ENCODE data around the gene KL.

The KL gene

GRCh38 chr13:33006134-33006533 lies 10.1 kb upstream of the KL start:
- no peak for DNase-seq

GRCh38 chr13:33006638-33007037 lies 9.6 kb upstream of the KL start:
- DNase-seq, result no peak

GRCh38 chr13:33007237-33007636 lies 9.0 kb upstream of the KL start:
- no peak for DNase-seq

- DNase-seq, result no peak
These were observed 8.3 kb upstream of the KL start for GRCh38 chr13:33007950-33008349.

GRCh38 chr13:33008946-33009722 lies 7.1 kb upstream of the KL start:
- no peak for DNase-seq

GRCh38 chr13:33011828-33012470 lies 4.3 kb upstream of the KL start:
- no peak for DNase-seq

GRCh38 chr13:33014291-33014690 lies 1.9 kb upstream of the KL start:
- DNase-seq, result no peak

GRCh38 chr13:33015241-33015668 lies 968 bp upstream of the KL start:
- DNase-seq, result no peak

- no peak for DNase-seq
These were observed 366 bp upstream of the KL start for GRCh38 chr13:33015791-33016323.

GRCh38 chr13:33017323-33017929 lies 1.2 kb downstream of the KL start:
- DNase-seq, result no peak

GRCh38 chr13:33018886-33019285 lies 2.7 kb downstream of the KL start:
- DNase-seq, result no peak

GRCh38 chr13:33022986-33023385 lies 6.8 kb downstream of the KL start:
- no peak for DNase-seq

GRCh38 chr13:33025220-33025744 lies 9.1 kb downstream of the KL start:
- no peak for DNase-seq

- no peak for DNase-seq
These were observed 10.4 kb downstream of the KL start for GRCh38 chr13:33026489-33027152.

GRCh38 chr13:33028620-33029019 lies 12.4 kb downstream of the KL start:
- no peak for DNase-seq

- DNase-seq, result no peak
These were observed 15.1 kb downstream of the KL start for GRCh38 chr13:33031277-33031676.

- no peak for DNase-seq
These were observed 15.9 kb downstream of the KL start for GRCh38 chr13:33032037-33032625.

GRCh38 chr13:33033051-33033812 lies 17.0 kb downstream of the KL start:
- DNase-seq, result peak; percentile 67

GRCh38 chr13:33033986-33034385 lies 17.8 kb downstream of the KL start:
- no peak for DNase-seq

GRCh38 chr13:33034882-33035520 lies 18.8 kb downstream of the KL start:
- DNase-seq, result no peak

GRCh38 chr13:33037673-33038072 lies 21.4 kb downstream of the KL start:
- no peak for DNase-seq
